Measurements from ENCODE around the gene C21orf91.

The C21orf91 gene

GRCh38 chr21:17819114-17819876 is at the start of gene C21orf91:
TSS of gene C21orf91 (minus strand) at chr21:17819356. CDS start at chr21:17818318, 1,038 bp downstream.
- in situ Hi-C loops (cut with HindIII; ENCODE audit: low sequenced_read_pairs), result no loop called here

- in situ Hi-C loops (cut with HindIII; ENCODE audit: low sequenced_read_pairs), result no loop called here
These were observed 47.4 kb upstream of the C21orf91 start for GRCh38 chr21:17866590-17866989.

DNA sequence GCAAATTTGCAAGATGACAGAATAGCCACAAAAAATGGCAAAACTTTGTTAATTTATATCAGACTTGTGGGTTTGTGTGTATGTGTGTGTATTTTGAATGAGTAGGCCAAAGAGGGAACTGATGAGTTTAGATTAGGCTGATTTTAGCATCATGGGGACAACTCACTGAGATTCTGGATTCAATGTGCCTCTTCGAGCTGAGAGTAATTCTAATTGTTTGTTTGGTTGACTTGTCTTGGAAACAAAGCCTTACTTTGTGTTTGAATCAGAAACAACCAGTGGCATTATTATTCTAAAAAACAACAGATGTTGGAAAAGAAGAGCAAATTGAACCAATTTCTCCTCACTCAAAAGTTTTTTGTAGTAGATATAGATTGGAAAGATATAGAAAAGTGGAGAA is 40.5 kb upstream of the C21orf91 start:
- in situ Hi-C loops (cut with HindIII; ENCODE audit: low sequenced_read_pairs), result no loop called here

DNA sequence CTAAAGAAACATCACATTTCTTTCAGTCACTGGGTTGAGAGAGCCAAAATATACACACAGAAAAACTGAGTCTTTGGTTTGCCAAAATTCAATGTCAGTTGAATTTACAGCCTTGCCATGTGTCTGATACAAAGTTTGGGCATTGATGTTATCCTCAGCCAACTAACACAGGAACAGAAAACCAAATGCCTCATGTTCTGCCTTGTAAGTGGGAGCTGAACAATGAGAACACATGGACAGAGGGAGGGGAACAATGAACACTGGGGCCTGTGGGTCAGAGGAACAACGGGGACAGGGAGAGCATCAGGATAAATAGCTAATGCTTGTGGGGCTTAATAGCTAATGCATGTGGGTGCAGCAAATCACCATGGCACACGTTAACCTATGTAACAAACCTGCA is 39.6 kb upstream of the C21orf91 start:
- in situ Hi-C loops (cut with HindIII; ENCODE audit: low sequenced_read_pairs), result no loop called here

- in situ Hi-C loops (cut with HindIII; ENCODE audit: low sequenced_read_pairs), result no loop called here
These were observed 35.6 kb upstream of the C21orf91 start for GRCh38 chr21:17854745-17855144.

DNA sequence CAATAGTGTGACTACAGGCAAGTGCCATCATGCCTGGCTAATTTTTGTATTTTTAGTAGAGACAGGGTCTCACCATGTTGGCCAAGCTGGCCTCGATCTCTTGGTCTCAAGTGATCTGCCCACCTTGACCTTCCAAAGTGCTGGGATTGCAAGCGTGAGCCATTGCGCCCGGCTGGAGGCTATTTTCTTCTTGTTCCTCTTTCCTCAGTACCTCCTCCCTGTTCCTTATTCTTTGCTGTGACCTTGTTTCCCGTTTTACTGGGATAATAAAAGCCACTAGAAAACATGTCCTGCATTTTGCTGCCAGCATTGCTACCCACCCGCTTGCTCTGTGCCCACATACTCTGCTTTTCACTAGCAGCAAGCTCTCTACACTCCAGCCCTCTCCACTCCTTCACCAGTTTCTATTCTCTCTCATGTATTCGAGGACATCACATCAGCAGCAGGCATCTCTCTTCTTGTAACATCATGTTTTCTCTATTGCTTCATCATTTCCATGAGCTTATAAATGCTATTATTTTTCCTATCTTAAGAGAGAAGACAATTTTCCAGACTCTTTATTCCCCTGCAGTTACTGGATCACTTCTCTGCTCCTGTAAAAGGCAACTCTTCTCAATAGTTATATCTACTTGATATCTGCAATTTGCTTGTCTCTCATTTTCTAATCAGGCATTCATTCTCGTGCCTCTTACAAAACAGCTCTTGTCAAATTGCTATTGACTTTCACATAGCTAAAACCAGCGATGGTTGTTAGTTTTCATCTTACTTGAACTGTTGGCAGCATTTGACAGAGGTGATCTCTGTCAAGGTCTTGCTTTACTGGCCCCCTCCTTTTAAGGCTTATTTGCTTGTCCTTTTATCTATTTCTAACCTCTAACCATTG is 34.5 kb upstream of the C21orf91 start:
- in situ Hi-C loops (cut with HindIII; ENCODE audit: low sequenced_read_pairs), result no loop called here

DNA sequence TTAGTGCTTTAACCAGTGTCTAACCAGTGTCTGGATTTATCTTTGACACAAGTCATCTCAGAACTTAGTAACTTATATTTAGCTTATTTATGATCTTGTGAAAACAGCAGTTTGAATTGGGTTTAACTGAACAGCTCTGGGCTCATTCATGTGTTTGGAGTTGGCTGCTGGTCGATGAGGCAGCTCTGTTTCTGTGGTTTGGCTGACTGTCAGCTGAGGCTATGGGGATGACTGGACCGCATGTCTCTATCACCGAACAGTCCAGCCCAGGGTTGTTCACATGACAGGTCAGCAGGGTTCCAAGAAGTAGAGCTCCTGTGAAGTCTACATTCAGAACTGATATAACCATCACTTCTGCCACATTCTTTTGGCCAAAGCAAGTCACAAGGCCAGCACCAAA is 29.1 kb upstream of the C21orf91 start:
- in situ Hi-C loops (cut with HindIII; ENCODE audit: low sequenced_read_pairs), result no loop called here

DNA sequence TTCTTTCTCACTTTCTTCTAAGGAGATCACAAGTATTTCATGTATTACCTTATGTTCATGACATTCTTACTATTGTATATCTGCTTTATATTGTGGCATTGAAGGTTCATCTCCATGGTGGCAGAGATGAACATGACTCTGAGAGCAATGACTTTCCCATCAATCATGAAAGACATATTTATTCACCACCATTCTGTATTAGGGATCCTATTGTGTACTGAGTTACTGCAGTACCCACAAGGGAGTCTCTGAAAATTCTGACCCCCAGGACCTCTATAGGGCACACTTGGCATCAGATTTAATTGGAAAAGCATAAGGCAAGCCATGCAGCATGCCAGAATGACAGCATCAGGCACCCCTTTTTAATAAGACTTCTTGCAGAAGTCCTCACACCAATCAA is 21.9 kb upstream of the C21orf91 start:
- in situ Hi-C loops (cut with HindIII; ENCODE audit: low sequenced_read_pairs), result no loop called here

DNA sequence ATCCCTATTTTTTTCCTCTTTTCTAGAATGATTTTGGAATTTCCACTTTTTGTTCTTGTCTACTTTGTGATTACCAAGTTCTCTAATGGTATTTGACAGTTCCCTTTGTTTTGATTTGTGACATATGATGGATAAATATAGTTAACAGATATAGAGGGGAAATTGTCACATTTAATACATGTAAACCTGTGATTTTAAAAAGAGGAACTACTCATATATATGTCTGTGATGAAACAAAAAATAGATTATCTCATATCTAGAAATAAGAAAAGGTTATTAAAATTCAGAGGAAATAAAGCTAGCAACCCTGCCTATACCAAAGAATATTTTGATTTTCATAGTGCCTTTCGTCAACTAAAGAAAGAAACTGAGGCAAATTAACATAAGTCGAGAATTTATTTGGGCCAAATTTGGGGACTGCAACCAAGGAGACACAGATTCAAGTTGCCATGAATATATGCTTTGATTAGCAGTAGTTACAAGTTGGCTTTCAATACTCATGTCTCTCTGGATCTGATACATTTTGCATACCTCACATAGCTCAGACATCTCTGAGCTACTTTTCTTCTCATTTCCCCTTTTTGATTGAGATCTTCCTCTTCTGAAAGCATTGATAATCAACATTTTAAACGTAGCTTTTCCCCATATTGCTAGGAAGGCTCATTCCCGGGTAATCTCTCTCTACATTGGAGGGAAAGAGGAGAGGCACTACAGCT is 15.6 kb upstream of the C21orf91 start:
- in situ Hi-C loops (cut with HindIII; ENCODE audit: low sequenced_read_pairs), result no loop called here

- in situ Hi-C loops (cut with HindIII; ENCODE audit: low sequenced_read_pairs), result no loop called here
These were observed 10.3 kb upstream of the C21orf91 start for GRCh38 chr21:17829472-17829871.

GRCh38 chr21:17828223-17828622 is 9.1 kb upstream of the C21orf91 start:
- in situ Hi-C loops (cut with HindIII; ENCODE audit: low sequenced_read_pairs), result no loop called here

DNA sequence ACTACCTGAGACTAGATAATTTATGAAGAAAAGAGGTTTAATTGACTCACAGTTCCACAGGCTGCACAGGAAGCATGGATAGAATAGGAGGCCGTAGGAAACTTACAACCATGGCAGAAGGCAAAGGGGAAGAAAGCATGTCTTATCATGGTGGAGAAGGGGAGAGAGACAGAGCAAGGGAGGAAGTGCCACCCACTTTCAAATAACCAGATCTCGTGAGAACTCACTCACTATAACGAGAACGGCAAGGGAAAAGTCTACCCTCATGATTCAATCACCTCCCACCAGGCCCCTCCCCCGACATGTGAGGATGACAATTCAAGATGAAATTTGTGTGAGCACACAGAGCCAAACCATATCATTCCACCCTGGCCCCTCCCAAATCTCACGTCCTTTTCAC is 4.7 kb upstream of the C21orf91 start:
- in situ Hi-C loops (cut with HindIII; ENCODE audit: low sequenced_read_pairs), result no loop called here

DNA sequence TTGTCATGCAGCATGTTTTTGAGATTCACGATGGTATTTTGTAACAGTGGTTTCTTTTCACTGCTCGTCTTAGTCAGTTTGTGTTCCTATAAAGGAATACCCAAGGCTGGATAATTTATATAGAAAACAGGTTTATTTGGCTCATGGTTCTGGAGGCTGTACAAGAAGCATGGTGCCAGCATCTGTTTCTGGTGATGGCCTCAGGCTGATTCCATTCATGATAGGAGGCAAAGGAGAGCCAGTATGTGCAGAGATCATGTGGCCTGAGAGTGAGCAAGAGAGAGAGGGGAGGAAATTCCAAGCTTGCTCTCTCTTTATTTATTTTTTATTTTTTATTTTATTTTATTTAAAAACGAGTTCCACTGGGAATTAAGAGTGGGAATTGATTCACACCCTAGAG is 2.0 kb upstream of the C21orf91 start:
- in situ Hi-C loops (cut with HindIII; ENCODE audit: low sequenced_read_pairs), result no loop called here

GRCh38 chr21:17819877-17820229 is 697 bp upstream of the C21orf91 start:
- in situ Hi-C loops (cut with HindIII; ENCODE audit: low sequenced_read_pairs), result no loop called here

GRCh38 chr21:17818186-17819113 is 706 bp downstream of the C21orf91 start:
- in situ Hi-C loops (cut with HindIII; ENCODE audit: low sequenced_read_pairs), result no loop called here

DNA sequence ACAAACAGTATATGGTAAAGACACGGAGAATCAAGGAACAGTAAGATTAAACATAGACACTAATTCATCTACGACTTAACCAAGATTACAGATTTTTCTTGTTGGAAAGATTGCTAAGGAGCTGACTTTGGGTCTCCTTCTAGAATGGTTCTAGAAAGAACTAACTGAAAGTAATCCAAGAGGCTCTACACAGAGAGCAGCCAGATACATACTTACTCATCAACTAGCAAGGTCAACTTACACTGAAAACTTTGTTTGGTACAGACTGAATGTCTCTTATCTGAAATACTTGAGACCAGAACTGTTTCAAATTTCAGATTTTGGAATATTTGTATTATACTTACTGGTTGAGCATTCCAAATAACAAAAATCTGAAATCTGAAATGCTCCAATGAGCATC is 5.8 kb downstream of the C21orf91 start:
- in situ Hi-C loops (cut with HindIII; ENCODE audit: low sequenced_read_pairs), result no loop called here

- in situ Hi-C loops (cut with HindIII; ENCODE audit: low sequenced_read_pairs), result no loop called here
These were observed 13.2 kb downstream of the C21orf91 start for GRCh38 chr21:17805966-17806365.

GRCh38 chr21:17803536-17803935 is 15.6 kb downstream of the C21orf91 start:
- in situ Hi-C loops (cut with HindIII; ENCODE audit: low sequenced_read_pairs), result no loop called here

GRCh38 chr21:17802572-17802971 is 16.6 kb downstream of the C21orf91 start:
- in situ Hi-C loops (cut with HindIII; ENCODE audit: low sequenced_read_pairs), result no loop called here

GRCh38 chr21:17799414-17800164 is 19.6 kb downstream of the C21orf91 start:
- in situ Hi-C loops (cut with HindIII; ENCODE audit: low sequenced_read_pairs), result no loop called here

Data from endothelial cell of hepatic sinusoid (primary cell).